ENCODE data around the gene SRGAP2C.
"Not testable (repeated sequence)": the region's sequence is repeated elsewhere in the genome, so short reads cannot be mapped to it uniquely, and the experiment has no call there.

The SRGAP2C gene

DNA sequence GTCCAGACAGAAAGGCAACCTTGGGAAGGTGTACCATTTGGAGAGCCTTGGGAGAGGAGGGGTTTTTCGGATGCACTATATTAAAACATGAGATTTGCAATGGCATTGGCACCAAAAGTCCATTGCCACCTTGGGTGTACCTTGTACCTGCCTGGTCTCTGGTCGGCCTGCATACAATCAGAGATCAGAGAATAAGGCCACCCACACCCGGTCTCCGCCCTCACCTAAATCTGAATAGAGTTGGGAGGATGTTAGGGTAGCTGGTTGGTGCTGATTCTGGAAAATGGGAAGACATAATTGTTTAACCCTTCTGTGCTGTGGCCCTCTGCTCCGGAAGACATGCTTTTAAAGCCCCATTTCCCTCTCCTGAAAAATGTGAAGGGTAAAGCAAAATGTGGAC lies 3.1 kb downstream of the SRGAP2C start:
- DNase-seq: not testable (repeated sequence)

DNA sequence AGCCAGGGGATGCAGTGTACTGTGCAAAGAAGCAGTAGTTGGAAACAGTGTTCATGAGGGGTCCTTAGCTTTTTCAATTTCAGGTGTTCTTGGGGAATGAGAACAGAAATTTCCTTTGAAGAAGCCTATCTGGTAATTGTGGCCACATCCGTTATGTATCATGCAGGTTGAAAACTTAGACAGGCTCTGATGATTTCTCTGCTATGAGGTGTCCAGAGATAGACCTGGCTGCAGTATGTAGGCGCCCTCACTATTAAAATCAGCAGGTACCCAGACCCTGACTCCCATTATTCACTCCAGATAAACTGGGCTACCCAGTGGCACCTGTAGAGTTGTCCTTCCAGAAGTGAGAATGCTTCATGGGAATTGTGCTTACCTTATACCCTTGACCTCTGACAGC lies 7.7 kb downstream of the SRGAP2C start:
- not testable (repeated sequence) for DNase-seq

DNA sequence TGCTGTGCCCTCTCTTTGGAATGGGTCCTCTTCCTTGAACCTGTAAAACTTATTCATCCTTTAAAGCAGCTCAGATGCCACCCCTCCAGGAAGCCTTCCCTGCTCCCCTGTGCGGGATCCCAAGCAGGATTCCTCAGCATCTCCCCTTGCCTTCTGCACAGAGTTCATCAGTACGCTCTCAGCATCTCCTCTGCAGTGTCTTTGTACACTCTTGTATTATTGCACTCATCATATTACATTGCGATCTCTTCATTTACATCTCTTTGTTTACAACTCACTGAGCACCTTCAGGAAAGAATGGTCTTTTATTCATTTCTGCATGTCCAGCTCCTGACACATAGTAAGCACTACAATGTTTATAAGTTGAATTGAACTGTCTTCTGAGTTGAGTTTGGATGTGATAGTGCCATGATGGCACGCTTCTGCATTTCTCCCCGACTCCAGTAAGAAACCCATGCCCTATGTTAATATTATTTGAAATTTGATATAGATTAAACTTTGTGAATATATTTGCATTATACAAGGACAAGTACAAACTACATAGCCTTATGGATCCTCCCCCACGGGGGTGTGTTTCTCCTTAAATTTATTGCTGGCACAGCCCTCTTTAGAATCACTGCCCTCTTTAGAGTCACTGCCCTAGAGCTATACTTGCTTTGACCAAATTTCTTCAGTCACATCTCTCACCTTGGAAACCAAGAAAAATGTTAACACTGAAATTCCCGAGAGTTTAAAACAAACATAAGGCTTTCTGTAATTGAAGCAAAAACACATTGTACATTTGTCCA lies 12.5 kb downstream of the SRGAP2C start:
- DNase-seq: not testable (repeated sequence)

DNA sequence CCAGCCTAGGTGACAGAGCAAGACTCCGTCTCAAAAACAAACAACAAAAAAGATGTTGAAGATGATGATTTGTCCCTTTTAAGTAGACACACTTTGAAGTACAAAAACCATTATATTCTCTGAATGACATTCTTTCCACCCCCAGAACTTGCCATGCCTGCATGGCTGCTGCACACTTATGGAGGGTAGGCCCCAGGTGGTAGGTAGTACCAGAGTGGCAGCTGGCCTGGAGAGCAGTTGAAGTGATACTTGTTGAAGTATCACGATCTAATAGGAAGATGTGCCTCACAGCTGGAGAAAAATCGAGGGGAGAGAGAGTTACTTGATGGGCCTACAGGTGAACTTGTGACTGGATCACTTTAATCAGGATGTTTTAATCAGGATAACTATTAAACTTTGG lies 15.0 kb downstream of the SRGAP2C start:
- DNase-seq: not testable (repeated sequence)

DNA sequence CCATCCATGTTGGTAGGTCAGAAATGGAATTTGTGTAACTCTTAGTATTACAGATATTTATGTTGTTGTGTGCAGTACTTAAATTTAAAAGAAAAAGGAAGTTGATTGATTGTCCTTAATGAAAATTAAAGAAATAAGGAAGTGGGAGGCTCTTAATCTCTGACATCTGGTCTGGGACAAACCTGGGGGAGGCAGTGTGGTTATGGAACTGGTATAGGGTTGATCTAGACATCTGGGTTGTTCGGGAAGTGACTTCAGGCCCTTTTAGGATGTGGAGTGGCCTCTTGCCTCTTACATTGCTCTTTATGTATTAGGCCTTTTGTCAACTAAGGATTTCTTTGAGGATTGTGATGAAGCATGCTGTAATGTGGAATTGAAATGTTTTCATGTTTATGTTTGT lies 15.5 kb downstream of the SRGAP2C start:
- DNase-seq: not testable (repeated sequence)

DNA sequence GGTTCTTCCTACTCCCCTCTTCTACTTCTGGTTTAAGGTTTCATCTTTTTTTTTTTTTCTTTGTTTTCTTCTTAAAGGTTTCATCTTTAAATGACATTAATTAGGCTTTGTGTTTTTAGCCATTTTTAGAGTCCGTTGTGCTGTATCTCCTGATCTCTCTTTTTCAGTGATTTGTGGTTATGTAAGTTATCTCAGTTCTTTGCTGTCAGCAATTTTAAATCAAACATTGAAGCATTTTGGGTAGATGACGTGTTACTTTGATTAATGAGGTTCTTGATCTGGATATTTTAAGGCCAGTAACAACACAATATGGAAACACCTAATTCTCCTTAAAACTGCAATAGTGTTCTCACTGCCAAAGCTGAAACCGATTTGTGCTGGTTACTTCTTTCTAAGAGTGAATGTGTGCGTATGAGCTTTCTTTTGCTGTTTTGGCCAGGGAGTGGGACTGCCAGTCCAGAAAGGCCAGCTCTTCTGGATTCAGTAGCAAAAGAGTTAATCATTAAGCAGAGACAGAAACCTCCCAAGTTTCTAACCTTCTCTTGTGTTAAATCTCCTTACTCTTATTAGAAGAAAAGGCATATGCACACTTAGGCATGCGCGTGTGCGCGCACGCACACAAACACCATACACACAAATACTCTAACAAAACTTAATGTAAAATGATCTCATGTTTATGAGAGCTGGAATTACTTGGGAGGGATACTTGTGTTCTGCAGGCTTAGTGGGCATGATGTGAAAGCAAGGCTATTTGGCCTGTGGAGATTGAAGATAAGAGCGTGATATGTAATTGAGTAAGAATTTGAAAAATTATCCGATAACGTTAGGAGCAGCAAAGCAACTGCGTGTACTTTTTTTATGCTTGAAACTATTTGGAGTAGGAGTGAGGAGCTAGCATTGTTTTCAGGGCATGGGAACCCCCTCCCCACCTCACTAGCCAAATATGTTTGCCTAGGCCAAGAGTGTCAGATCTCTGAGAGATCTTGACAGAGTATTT lies 16.5 kb downstream of the SRGAP2C start:
- DNase-seq: not testable (repeated sequence)

DNA sequence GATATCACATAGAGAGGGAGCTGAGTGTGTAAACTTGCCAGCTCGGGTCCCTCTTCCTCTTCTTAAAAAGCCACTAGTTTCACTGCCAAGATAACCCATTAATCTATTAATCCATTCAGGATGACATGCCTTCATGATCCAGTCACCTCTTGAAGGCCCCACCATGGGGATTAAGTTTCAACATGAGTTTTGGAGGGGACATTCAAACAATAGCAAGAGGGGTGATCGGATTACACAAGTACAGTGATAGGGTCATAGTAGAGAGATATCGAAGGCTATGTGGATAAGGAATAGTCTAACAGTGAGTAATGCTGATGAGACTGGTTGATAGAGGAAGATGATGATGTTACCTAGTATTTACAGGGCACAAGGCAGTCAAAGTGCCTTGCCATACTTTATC lies 18.2 kb downstream of the SRGAP2C start:
- DNase-seq: not testable (repeated sequence)

DNA sequence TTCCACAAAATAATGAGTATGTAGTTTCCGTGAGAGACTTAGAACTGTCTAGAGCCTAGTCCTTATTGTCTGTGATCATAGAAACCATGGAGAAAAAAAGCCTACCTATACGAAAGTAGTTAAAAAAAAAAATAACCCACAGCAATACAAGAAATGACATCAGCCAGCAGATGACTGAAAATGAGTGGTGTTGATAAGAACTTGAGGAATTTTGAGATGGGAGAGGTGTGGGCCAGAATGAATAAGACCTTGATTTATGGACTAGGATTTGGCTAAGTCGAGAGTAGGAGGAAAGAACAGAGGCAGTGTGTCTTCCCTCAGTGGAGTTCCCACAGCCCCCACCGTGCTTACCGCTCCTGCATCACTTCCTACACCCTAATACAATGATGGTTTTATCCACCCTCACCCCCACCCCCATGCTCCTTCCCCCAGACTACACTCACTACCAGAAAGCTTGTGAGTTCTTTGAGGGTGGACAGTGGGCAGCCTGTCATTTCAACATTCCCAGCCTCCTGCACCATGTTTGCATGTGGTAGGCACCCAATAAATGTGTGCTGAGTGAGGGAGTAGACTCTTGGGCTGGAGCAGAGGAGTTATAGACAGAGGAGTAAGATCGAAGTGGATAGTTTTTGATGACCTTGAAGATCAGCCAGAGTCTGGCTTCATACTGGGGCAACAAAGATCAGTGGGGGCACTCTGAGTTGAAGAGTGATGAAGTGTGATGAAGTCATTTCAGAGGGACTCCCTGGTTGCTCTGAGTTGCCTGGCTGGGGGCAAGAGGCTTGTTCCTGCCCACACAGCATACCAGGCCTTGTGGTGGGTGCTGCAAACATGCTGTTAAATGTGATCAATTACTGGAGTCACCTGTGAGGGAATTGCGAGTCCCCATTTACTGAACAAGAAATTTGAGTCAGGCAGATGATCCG lies 21.3 kb downstream of the SRGAP2C start:
- not testable (repeated sequence) for DNase-seq

DNA sequence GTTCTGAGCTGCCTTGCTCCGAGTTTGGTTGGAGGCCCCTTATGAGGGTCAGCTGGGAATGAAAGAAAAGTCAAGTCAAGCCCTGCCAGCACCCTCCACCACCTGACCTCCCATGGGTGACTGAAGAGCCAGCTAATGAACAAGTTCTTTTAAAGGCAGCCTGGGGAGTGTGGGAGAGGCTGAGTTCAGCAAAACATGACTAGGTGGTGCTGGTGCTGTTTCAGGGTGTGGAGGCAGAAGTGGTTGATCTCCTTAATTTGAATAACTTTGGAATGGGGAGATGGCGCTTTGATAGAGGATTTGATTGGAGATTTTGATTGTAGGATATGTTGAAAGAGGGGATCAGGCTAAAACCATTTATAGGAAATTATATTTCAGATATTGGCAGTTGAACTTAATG lies 22.6 kb downstream of the SRGAP2C start:
- DNase-seq: not testable (repeated sequence)

DNA sequence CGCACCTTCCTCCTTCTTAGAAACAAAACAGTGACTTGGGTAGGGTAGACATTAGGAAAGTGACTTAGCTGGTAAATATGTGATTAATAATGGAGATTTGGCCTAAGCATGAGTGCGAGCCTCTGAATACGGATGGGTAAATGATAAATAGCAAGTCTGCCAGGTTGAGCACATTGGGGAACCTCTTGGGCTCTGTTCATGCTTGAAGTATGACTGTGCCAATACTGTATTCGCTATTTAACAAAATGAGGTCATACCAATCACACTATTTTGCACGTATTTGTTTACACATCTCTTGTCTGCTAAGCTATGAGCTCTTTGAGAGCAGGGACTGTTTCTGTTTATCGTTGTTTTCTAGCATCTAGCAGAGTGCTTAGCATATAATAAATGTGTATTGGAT lies 23.6 kb downstream of the SRGAP2C start:
- DNase-seq: not testable (repeated sequence)

DNA sequence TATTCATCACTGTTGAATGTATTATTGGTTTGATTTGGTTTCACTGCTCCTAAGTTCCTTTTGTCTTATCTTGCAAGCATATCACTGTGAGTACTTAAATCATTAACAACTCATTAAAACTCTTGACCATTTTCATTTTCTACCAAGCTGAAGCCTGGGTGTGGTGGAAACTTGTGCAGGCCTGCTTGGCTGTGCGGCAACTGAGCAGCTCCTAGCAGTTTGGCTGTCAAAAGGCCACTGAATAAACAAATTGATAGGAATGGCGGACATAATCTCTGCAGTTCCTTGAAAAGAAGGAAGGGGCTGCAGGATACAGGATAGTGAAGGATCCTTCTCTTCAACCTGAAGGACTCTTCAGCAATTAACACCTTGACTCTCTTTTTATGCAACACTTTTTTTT lies 26.0 kb downstream of the SRGAP2C start:
- DNase-seq: not testable (repeated sequence)

DNA sequence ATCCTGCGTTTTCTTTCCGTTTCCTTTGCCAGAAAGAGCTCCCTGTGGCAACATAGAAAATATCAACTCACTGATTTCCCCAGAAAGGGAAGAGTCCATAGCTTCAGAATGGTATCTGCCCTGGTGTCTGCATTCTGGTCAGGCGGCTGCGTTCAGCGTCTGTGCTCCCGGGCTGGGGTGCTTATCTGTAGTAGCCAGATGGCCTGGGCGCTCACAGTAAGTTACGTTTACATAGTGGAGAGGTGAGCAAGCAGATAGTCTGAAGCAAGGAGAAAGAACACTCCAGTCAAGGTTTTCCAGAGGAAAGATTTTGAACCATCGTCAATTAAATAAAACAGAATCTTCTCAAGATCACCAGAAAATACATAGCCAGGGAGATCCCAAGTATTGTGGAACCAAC lies 28.7 kb downstream of the SRGAP2C start:
- not testable (repeated sequence) for DNase-seq

DNA sequence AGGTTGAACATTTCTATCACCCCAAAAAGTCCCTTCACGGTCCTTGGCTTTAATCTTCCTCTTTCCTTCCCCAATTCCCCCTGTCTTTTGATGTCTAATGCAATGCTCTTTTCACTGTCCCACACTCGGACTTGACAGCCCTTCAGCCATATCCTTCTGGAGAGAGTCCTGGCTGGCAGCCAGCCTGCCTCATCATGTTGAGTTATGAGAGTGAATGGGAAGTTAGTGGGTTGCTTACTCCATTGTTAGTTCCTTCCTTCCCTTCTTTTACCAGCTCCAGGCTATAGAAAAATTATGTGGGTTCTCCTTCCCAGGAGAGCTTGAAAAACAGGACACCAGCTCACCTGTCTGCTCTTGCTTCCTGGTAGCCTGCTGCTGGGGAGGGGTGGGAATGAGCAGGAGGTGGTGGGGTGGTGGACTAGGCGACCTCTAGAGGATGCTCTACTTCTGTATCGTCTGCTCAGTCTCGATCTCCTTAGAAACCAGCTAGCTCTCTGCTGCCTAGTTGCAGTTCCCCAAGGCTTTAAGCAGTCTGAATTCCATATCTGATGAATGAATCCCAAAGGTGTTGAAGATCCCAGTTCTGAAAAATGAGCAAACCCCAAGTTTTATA lies 29.9 kb downstream of the SRGAP2C start:
- not testable (repeated sequence) for DNase-seq

DNA sequence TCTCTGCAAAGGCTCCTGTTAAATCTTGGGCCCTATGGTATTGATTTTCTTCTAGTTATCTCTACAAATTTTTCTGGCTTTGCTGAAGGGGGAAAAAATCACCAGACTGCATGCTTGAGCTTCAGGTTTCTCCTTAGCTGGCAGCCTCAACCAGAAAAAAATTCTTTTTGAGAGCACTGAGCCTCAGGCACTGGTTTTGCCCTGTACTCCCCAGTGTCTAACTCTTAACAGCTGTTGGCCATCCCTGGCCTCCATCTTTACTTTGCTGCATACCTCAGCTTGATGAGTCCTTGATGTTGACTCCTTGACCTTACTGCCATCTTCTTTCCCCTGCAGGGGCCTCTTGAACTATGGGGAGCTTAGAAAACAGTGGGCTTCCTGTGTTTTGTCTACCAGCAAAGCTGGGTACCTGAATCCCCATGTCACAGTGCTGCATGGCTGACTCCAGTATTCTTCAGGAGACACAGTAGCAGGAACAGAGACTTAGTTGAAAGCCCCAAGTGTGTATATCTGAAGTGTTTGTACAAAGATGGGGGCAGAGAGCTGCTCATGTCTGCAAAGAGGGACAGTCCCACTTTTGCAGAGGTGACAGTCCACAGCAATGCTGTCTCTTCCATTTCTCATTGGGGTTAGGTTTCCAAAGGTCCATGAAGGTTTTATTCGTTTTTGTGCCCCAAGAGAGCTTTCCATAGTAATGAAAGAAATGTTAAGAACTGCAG lies 31.1 kb downstream of the SRGAP2C start:
- not testable (repeated sequence) for DNase-seq

DNA sequence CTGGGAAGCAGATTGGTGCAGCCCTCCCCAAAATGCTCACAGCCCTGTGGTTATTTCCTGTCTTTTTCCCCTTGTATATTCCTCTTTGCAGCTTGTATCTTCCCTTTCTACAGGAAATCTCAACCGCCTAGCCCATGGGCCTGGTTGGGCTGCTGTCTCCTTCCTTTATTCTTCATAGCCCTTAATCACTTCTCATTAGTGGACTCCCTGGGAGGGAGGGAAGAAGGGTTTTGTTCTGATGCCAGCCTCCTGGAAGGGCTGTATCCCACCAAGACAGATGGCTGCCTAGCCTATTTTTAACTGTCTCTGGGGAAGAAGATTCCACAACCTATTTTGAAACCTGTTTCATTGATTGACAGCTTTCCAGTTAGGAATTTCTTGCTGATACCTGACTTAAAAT lies 31.9 kb downstream of the SRGAP2C start:
- DNase-seq: not testable (repeated sequence)

DNA sequence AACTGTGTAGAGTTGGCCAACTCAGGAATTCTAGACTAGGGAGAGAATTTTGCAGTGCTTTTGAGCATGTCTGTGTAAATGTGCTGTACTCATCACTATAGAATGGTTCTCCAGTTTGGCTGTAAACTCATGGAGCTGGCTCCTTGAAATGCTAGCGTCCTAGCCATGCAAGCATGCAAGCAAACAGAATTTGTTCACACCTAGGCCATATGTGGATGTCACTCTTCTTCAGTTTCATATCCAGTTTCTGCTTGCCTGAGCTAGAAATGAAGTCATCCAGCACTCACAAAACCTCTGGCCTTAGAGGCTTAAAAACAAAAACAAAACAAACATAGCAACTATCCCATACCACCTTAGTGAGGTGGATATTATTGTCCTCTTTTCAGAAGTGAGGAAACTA lies 37.0 kb downstream of the SRGAP2C start:
- not testable (repeated sequence) for DNase-seq

DNA sequence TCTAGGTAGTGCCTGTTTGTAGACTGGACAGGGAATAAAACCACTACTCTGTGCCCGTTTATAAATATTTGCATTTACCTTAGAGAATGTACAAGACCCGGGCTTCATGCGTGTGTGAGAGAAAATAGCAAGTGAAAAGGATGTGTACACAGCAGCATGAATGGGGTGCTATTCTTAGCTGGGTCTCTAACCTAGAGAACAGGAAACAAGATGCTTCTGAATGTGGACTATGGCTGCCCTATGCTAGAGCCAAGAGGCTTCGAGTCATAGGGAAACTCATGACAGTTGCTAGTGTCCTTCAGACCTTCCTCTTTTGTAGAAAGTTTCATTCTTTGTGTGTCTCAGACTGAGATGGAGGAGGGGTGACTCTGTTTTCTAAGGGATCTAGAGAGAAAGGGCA lies 39.9 kb downstream of the SRGAP2C start:
- DNase-seq: not testable (repeated sequence)

DNA sequence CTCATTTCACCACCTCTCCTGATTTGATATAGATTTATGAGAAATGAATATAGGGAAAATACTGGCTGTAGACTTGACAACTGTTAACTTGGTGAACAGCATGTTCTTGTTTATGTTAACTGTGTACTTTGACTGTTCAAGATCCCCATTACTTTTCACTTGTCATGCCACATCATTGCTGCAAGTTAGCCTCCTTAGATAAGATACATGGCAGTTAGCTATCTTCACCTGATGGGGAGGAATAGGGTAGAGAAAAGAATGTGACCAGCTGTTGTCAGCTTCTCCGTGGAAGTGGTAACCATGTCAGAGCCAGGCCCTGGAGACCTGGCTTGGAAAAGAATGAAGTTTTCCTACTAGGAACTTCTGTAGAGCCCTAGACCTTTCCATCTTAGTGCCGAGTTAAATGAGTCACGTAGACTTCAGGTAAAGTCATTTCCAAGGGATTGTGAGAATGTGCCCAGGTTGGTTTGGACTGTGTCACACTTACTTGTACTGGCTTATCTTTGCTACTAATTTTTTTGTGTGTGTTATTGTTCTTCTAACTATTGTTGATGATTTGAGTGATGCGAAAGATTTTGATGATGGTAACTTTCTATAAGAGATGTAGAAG lies 41.6 kb downstream of the SRGAP2C start:
- not testable (repeated sequence) for DNase-seq

DNA sequence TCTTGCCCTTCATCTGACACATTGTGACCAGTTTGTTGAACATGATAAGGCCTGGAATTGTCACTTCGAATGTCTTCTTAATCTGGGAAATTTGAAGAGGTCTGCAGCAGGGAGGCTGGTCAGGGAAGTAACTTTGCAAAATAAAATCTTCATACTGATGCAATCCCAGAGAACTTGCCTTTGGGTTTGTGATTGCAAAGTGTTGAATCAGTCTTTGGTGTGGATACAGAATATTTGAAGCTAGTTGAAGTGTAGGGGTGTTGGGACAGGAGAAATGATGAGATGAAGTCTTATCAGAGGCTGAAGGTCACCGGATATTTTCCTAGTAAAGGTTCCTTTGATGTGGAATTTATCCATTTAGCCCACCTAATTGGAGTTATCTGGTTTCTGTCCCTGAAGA lies 42.1 kb downstream of the SRGAP2C start:
- DNase-seq: not testable (repeated sequence)

DNA sequence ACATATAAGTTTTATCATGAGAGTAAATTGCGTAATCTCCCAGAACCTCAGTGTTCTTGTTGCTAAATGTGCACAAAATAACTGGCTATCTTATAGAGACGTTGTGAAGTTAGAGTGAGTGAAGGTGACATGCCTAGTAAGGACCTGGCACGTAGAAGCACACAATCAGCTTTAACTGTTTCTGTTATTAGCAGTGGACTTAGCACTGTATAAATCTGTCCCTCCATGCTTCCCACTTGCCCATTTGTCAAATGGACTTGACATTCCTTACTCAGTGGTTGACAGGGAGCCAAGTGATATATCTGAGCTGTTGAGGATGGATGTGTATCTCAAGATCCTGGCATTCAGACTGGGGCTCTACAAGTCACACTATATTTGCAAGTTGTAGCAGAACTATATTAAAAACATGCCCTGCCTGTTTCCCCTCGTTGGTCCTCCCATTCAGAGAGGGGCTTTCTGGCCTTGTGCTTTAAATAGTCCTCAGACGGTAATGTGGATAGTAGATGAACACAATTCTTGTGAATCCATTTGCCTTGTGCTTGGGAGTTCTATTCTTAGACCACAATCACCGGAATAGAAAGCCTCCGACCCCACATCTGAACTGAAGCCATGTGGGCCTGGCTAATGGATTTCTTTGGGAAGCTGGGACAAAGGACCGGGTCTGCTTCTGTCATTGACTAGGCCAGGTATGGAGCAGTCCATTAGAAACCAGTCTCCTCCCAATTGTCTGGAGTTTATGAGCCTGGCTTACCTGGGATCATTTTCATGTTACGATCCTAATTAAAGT lies 43.0 kb downstream of the SRGAP2C start:
- DNase-seq: not testable (repeated sequence)

Data from kidney glomerular epithelial cell (primary cell).